HG02852 (cell line): ENCODE measurements around the gene TRMT13.
"Not testable (repeated sequence)": the region's sequence is repeated elsewhere in the genome, so short reads cannot be mapped to it uniquely, and the experiment has no call there.

Source experiments
- ATAC-seq: cut with Tn5 transposase; IDR thresholded peaks from one replicate; pipeline ENCODE4 v1.9.1; 2021; ENCODE audit warnings: mild to moderate bottlenecking, moderate library complexity; ENCODE audit not compliant: unreplicated experiment

The TRMT13 gene

DNA sequence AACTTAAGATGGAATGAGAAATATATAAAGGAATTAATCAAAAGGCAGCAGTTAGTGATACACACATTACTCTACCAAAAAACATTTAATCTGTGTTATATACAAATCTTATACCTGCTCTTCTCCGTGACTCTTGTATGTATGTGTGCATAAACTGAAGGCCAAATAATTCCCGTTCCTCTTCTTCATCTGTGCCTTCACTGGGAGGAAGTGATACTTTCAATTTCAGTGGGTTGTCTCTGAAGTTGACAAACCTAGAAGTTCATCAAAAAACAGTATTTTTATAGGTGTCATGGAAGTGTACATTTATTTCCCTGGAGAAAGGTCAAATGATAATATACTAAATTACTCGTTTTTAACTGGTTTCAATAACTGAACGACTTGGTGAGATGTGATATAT, 19.3 kb downstream of the TRMT13 start:
- no peak for ATAC-seq

GRCh38 chr1:100162881-100163280, 29.9 kb downstream of the TRMT13 start:
- no peak for ATAC-seq

GRCh38 chr1:100164216-100164615, 31.3 kb downstream of the TRMT13 start:
- ATAC-seq = no peak

GRCh38 chr1:100164702-100165101, 31.7 kb downstream of the TRMT13 start:
- no peak for ATAC-seq

DNA sequence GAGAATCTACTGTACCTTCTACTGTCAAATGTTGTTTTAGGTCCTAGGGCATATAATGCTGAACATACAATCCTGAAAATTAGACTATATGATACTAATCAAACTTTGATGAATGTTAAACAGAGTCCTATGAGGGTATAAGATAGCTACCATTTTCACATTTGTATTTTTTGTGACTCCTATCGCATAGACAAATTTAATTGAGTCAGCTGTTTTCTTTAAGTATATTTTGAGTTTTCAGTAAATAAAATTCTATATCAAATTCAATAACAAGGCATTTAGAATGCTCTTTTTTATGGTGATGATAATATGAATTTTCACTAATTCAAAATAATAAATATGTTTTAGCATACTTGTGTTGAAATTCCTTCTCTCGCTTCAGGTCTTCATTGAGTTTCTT, 35.1 kb downstream of the TRMT13 start:
- ATAC-seq = no peak

DNA sequence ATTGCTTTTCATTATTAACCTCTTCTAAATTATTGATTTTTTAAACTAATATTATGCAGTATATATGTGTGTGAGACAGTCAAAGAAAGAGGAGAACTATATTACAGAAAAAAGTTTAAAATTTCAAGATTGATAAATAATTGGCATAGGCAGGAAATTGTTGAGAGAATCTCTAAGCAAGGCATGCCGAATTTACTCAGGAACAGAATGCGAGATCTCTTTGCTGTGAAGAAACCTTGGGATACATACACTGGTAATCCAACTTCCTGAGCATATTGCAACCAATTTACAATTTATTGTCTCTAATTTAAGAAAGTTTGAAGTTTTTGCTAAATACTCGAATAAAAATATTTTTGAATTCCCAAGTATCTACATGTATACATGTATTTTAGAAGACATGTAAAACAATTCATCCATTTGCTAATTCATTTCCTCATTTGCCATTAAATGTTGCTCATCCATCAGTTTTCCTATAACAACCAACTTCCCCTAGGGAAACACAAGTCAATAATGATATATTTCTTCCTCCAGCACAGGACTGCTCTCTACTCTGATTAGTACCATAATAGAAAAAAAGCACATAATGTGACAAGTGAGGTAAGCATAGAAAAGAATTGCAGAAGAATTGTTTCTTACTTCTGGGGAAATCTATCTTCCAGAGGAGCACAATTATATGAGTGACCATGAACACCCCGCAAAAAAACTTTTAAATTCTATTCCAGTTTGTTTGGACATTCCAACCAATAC, 44.5 kb downstream of the TRMT13 start:
- no peak for ATAC-seq

GRCh38 chr1:100178091-100178490, 45.1 kb downstream of the TRMT13 start, which contains the start of gene LRRC39:
LRRC39 (minus strand) TSS chr1:100178256; CDS start chr1:100168516, 9,740 bp downstream.
- no peak for ATAC-seq

GRCh38 chr1:100183370-100183769, 50.4 kb downstream of the TRMT13 start:
- no peak for ATAC-seq

DNA sequence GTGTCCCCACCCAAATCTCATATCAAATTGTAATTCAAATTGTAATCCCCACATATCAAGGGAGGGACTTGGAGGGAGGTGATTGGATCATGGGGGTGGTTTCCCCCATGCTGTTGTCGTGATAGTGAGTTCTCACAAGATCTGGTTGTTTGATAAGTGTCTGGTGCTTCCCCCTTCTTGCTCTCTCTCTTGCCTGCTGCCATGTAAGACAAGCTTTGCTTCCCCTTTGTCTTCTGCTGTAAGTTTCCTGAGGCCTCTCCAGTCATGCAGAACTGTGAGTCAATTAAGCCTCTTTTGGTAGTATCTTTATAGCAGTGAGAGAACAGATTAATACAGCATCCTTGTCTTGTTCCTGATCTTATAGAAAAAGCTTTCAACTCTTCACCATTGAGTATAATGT, 51.6 kb downstream of the TRMT13 start:
- peak; percentile 74 for ATAC-seq

GRCh38 chr1:100187912-100188311, 54.9 kb downstream of the TRMT13 start:
- no peak for ATAC-seq

DNA sequence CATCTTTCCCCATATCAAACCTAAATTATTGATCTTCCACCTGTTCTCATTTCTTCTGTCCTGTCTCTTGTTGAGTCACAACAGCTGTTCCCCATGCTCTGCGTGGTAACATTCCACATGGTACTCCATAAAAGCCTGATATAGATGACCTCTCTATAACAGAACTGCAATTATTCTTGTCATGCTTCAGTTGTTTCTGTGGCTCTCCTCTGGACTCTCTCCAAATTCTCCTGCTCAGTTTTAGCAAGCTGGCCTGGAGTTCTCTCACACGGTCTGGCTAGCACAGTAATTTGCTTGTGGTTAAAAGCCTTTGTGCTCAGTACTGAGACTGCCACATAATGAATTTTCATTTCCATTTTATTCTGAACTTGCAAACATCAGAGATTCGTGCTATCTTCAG, 55.7 kb downstream of the TRMT13 start:
- peak; percentile 53 for ATAC-seq

DNA sequence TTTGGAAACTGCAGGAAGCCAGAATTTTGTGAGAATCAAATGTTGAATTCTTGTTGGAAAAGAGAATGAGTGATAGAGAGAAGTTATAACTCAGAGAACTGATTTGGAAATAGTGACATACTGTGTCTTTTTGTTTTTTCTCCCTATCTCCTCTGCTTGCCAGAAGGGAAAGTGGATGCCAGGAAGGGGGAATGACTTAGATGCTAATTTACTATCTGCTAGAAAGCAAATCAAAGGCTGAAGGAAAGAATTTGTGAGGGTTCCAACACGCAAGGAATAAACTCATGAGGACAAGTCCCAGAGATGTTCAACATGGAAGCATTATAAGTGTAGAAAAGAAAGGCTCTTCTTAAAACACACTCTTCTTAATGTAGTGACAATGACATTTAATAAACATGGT, 65.6 kb downstream of the TRMT13 start:
- no peak for ATAC-seq

DNA sequence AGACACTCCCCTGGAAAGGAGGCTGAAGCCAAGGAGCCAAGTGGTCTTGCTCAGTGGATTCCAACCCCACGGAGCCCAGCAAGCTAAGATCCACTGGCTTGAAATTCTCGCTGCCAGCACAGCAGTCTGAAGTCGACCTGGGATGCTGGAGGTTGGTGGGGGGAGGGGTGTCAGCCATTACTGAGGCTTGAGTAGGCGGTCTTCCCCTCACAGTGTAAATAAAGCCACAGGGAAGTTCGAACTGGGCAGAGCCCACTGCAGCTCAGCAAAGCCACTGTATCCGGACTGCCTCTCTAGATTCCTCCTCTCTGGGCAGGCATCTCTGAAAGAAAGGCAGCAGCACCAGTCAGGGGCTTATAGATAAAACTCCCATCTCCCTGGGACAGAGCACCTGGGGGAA, 67.1 kb downstream of the TRMT13 start:
- not testable (repeated sequence) for ATAC-seq
